Mesodermal cell (in vitro differentiated cells): ENCODE results near the gene ESYT2.

Experiments
- H3K27ac ChIP-seq: 2 replicates; pipeline ENCODE4 v1.7.0; 2013; ENCODE audit warnings: mild to moderate bottlenecking, low read depth, low read length, moderate library complexity; ENCODE audit not compliant: severe bottlenecking
- H3K36me3 ChIP-seq: 2 replicates; pipeline ENCODE4 v1.7.1; 2013; ENCODE audit warnings: mild to moderate bottlenecking, low read length, moderate library complexity; ENCODE audit not compliant: control insufficient read depth, insufficient read depth
- H3K4me1 ChIP-seq: one replicate; pipeline ENCODE4 v1.7.1; 2013; ENCODE audit warnings: mild to moderate bottlenecking, low read length; ENCODE audit not compliant: insufficient read depth, control insufficient read depth, poor library complexity, severe bottlenecking
- H3K4me3 ChIP-seq: 2 replicates; pipeline ENCODE4 v1.7.0; 2013; ENCODE audit warnings: low read length, control low read depth, mild to moderate bottlenecking; ENCODE audit not compliant: insufficient read depth, poor library complexity, severe bottlenecking; ENCODE audit errors: extremely low read depth
- H3K9me3 ChIP-seq: 2 replicates; pipeline ENCODE4 v1.7.1; 2013; ENCODE audit warnings: mild to moderate bottlenecking, low read length, moderate library complexity; ENCODE audit not compliant: control insufficient read depth
- WGBS, 2 experiments: methylation state at CpG; one replicate each; pipeline ENCODE4 v1.1.5; 2013; ENCODE audit warnings: missing lambda C conversion rate in 2 of 2; ENCODE audit not compliant: insufficient coverage in 2 of 2; 5-methylcytosine and 5-hydroxymethylcytosine counted together

The ESYT2 gene

DNA sequence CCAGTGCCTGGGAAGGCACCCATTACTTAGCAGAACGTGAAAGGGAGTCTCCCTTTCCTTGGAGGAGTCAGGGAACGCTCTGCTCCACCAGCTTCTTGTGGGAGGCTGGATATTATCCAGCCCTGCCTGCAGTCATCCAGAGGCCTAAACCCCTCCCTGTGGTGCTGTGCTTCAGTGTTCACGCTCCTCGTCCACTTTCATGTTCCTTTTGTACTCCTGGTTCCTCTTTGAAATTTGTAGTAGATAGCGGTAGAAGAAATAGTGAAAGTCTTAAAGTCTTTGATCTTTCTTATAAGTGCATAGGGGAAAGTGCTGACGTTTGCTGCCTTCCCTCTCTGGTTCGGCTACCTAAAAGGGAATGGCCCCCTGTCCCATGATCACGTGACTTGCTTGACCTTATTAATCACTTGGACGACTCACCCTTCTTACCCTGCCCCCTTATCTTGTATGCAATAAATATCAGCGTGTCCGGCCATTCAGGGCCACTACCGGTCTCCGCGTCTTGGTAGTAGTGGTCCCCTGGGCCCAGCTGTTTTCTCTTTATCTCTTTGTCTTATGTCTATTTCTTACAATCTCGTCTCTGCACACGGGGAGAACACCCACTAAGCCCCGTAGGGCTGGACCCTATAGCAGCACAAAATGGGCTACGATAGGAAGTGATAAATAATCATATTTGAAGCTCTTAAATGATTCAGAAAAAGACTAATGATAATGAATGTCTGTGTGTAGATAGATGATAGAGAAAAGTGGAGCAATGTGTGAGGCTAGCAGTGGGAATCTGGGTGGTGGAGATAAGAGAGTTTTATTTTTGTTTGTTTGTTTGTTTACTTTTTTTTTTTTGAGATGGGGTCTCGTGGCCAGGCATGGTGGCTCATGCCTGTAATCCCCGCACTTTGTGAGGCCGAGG is 5.8 kb upstream of the ESYT2 start:
- H3K4me3 ChIP-seq = no peak overlapping the region
- 84 to 93% methylated on average over 12 to 16 of the region's 21 CpGs for WGBS, 2 experiments
- no peaks in the 10 kb centered on the region for H3K9me3 ChIP-seq

DNA sequence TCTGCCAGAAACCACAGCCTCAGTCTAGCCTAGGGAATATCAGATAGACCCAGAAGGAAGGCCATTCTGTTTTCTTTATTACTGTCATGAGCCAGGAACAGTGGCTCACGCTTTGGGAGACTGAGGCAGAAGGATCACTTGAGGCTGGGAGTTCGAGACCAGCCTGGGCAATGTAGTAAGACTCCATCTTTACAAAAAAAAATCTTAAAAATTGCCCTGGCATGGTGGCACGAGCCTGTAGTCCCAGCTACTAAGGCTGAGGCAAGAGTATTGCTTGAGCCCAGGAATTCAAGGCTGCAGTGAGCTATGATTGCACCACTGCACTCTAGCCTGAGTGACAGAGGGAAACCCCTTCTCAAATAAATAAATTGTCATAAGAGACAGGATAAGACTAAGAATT is 3.7 kb upstream of the ESYT2 start:
- H3K36me3 ChIP-seq = no peaks in the 10 kb centered on the region
- WGBS, 2 experiments = 70 to 85% methylated on average over 1 to 3 of the region's 3 CpGs
- no peaks in the 10 kb centered on the region for H3K4me1 ChIP-seq
- no peaks in the 10 kb centered on the region for H3K9me3 ChIP-seq
- H3K27ac ChIP-seq = no peak overlapping the region
- no peak overlapping the region for H3K4me3 ChIP-seq

More for the DNA sequence above, 5.8 kb upstream of the ESYT2 start:
- no peaks in the 10 kb centered on the region for H3K4me1 ChIP-seq
- H3K36me3 ChIP-seq = no peaks in the 10 kb centered on the region
- no peak overlapping the region for H3K27ac ChIP-seq

DNA sequence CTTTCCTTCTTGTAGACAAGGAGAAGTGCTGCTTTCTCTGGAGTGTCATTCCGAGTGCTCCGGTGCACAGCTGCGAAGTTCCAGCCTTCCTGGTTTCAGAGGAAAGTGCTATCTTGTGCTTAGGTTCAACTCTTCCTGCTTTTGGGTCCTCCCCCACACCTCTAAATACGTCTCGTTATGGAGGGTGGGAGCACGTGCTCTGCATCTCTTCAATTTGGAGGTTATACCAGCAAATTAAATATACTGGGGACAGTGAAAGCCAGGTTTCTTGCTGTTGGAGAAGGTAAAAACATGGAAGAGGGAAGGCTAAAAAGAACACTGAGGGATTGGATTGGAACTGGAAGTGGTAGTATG is 2.4 kb upstream of the ESYT2 start:
- Histone ChIP-seq H3K36me3 (peaks cover 3% of the 10 kb centered on the region), H3K4me3 (no peak overlapping the region), H3K27ac (no peak overlapping the region), H3K9me3 (no peaks in the 10 kb centered on the region), H3K4me1 (peaks cover 3% of the 10 kb centered on the region)
- 87 to 95% methylated on average over 3 of the region's 6 CpGs for WGBS, 2 experiments

DNA sequence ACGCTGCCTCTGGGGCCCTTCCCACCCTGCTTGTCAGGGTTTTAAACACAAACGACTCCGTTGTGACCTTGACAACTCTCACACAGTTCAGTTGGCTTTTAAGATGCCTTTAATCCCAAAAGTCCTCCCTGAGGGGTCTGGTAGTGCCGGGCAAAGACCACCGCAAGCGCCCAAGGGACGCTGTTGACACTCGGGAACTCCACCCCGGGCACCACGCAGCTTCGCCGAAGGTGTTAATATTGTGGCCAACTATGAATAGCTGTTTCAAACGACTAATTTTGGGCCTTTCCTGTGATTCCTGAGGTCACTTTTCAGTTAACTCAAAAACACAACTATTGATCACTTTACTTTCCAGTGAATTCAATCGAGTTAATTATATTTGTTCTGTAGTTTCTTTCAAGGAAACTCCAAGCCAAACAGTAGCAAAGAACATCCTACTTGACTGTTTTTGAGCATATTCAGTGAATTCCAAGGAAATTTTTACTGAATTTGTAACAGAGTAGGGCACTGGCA is 958 bp upstream of the ESYT2 start:
- Histone ChIP-seq H3K4me1 (peaks cover 3% of the 10 kb centered on the region), H3K4me3 (peak overlapping the region; percentile 82), H3K36me3 (peaks cover 18% of the 10 kb centered on the region), H3K9me3 (no peaks in the 10 kb centered on the region), H3K27ac (peak overlapping the region; percentile 98)
- WGBS, 2 experiments = 6 to 14% methylated on average over 12 to 13 of the region's 14 CpGs

DNA sequence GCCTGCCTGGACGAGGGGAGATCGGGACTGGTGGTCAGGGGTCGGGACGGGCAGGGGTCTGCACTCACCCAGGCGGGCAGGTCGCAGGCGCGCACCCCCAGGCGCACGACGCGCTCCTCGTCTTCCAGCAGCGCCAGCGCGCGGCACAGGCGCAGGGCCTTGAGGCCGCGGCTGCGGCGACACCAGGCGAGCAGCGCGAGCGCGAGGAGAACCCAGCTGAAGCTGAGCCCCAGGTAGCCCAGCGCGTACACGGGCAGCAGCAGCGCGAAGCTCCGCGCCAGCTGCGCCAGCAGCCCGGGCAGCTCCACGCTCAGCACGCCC is 328 bp downstream of the ESYT2 start:
- H3K4me3 ChIP-seq = peak overlapping the region; percentile 82
- peaks cover 3% of the 10 kb centered on the region for H3K4me1 ChIP-seq
- H3K36me3 ChIP-seq = peaks cover 19% of the 10 kb centered on the region
- 0 to 1% methylated on average over 32 to 38 of the region's 38 CpGs for WGBS, 2 experiments
- peak overlapping the region; percentile 98 for H3K27ac ChIP-seq
- no peaks in the 10 kb centered on the region for H3K9me3 ChIP-seq

DNA sequence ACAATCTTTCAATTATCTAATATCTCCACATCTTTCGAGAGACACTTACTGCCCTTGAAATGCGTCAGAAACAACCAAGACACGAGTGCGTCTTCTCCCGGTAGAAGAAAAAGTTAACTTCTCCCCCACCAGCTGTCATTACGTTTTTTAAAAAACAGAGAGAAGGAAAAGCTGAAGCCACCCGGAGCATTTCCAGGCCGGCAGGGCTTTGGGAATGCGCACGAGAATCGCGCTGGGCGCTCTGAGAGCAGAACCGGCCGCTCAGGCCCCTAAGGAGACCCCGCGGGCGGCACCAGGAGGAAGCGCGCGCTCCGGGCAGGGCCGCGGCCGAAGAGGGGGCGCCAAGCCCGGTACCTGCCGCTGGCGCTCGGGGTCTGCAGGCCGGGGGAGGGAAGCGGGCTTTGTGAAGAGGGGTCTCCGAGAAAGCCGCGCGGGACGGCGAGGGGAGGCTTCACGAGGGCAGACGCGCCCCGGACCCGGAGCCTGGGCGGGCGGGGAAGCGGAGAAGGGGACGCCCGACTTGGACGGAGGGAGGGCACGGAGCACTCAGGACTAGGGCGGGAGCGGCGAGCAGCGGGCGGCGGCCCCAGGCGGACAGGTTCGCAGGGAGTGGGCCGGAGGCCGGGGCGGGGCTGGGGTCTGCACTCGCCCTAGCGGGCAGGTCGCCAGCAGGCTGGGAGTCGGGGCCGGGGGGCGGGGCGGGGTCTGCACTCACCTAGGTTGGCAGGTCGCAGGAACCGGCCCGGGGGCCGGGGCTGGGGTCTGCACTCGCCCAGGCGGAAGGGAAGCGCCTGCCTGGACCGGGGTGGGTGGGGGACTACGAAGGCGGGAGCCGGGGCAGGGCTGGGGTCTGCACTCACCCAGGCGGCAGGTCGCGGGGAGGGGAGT is 932 bp downstream of the ESYT2 start:
- Histone ChIP-seq H3K9me3 (no peaks in the 10 kb centered on the region), H3K4me1 (peaks cover 3% of the 10 kb centered on the region), H3K27ac (peak overlapping the region; percentile 98), H3K4me3 (peak overlapping the region; percentile 82), H3K36me3 (peaks cover 19% of the 10 kb centered on the region)
- 1% methylated on average over 47 to 50 of the region's 82 CpGs for WGBS, 2 experiments

DNA sequence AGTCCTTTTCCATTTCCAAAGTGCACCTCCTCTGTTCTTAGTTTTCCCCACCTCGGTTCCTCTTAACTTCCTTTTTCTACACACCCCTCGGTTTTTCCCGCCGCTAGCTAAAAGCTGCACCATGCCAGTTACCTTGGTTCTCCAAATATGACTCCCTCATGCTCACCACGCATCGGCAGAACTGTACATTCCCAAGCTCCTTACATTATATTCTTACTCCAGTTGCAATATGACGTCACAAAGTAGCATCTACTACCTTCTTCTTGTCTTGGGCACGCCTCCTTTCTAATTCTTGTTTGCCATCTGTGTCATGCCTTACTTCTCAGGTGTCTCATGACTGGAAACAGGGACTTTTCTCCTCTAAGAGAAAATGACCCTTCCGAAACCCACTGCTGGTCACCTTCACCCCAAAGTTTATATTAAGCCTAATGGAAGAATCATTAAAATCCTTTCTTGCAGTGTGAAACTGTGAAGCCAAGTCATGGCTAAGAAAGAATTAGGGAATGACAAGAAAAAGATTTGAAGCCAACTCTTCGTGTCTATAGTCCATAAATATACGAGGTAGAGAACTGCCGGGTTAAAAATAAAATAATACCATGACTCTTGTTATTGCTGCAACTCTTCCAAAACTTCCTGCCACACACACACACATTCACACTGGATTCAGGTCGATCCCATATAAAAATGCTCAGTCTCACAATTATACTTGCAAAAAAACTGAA is 1.7 kb downstream of the ESYT2 start:
- 77 to 78% methylated on average over 8 to 9 of the region's 13 CpGs for WGBS, 2 experiments
- Histone ChIP-seq H3K36me3 (peaks cover 19% of the 10 kb centered on the region), H3K9me3 (no peaks in the 10 kb centered on the region), H3K4me3 (peak overlapping the region; percentile 82), H3K27ac (no peak overlapping the region), H3K4me1 (peaks cover 3% of the 10 kb centered on the region)

DNA sequence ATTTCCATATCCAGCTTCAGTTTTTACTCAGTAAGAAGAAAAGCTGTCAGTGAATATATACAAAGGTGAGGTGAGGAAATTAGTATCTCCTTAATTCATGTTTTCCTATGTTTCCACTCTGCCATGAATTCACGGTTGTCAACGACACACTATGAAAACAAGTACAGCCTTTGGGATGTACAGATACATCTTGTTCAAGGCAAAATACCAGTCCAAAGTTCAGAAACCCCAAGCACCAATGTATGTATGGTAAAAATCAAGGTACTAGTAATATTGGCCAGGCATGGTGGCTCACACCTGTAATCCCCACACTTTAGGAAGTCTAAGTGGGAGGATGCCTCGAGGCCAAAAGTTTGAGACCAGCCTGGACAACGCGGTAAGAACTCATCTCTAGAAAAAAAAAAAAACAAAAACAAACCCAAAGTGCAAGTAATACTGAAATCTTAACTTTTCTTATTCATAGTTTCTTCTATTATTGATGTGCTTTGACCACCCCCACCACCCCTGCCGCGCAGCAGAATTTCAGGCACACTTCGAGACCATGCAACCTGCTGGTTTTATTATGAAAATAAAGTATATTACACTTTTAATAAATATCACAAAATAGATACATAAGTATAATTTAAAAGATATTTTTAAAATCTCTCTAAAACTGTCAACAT is 3.5 kb downstream of the ESYT2 start:
- Histone ChIP-seq H3K9me3 (no peaks in the 10 kb centered on the region), H3K36me3 (peaks cover 19% of the 10 kb centered on the region), H3K27ac (no peak overlapping the region), H3K4me3 (no peak overlapping the region), H3K4me1 (peaks cover 10% of the 10 kb centered on the region)
- 90 to 100% methylated on average over 1 to 5 of the region's 8 CpGs for WGBS, 2 experiments

DNA sequence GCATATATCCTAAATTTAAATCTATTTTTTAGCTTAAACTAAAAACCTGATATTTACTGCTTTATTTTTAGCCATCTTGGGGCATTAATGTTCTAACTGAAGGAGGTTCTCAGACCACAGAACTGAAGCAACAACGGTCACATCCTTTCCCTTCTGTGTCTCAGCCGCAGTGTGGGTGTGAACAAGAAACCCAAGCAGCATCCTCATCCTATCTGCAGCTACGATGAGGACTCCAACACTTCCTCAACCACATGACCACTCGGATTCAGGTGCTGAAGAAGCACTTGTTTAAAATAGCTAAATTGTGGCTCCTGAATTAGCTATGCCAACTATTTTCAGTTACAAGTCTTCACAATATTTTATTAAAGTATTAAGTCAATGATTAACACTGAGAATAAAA is 5.3 kb downstream of the ESYT2 start:
- Histone ChIP-seq H3K4me1 (peaks cover 20% of the 10 kb centered on the region), H3K36me3 (peaks cover 19% of the 10 kb centered on the region), H3K4me3 (no peak overlapping the region), H3K27ac (no peak overlapping the region), H3K9me3 (no peaks in the 10 kb centered on the region)
- WGBS, 2 experiments = 71% methylated on average over 4 of the region's 4 CpGs; no CpG with 5 or more reads in 1 of the 2 experiments
